Type B pancreatic cell (in vitro differentiated cells): ENCODE data around the gene SOX18. TPM values are rescaled to one million over a fixed set of nuclear protein-coding genes. Genes with fewer than 3 reads are reported as not detected.

Experiments used
- DNase-seq: peaks from one replicate; pipeline ENCODE4 v3.0.0; 2021; ENCODE audit warnings: mixed read lengths; ENCODE audit not compliant: unreplicated experiment; ENCODE audit errors: extremely low spot score
- H3K27ac Mint-ChIP-seq: 2 replicates; pipeline ENCODE4 v1.8.0; 2021; ENCODE audit warnings: mild to moderate bottlenecking, mixed read lengths
- H3K27me3 Mint-ChIP-seq: 2 replicates; pipeline ENCODE4 v1.8.0; 2021; ENCODE audit warnings: mixed read lengths
- H3K36me3 Mint-ChIP-seq: 2 replicates; pipeline ENCODE4 v1.8.0; 2021; ENCODE audit warnings: mixed read lengths
- H3K4me1 Mint-ChIP-seq: one replicate; pipeline ENCODE4 v1.8.0; 2021; ENCODE audit warnings: mixed read lengths; ENCODE audit not compliant: unreplicated experiment
- H3K4me3 Mint-ChIP-seq: 2 replicates; pipeline ENCODE4 v1.8.0; 2021; ENCODE audit warnings: mild to moderate bottlenecking, mixed read lengths
- H3K9me3 Mint-ChIP-seq: 2 replicates; pipeline ENCODE4 v1.8.0; 2021; ENCODE audit warnings: mixed read lengths
- total RNA-seq: library from RNA; stranded (reverse); gene quantifications from 2 replicates; pipeline ENCODE4 v1.2.1, GENCODE V29; 2021; ENCODE audit warnings: low replicate concordance
- TF ChIP-seq, protein P1 (sequence below): fragments of 200-600 bp; sonication (generic); conservative IDR thresholded peaks from 2 replicates; pipeline ENCODE4 v1.5.0; 2021; ENCODE audit warnings: antibody characterized with exemption, mild to moderate bottlenecking

SOX18 gene
- total RNA-seq, 1 donor from 2014 or later: 0.72 TPM

GRCh38 chr20:64067733-64068307, 18.4 kb upstream of the SOX18 start:
- DNase-seq: no peak
- TF ChIP-seq, protein P1, sequence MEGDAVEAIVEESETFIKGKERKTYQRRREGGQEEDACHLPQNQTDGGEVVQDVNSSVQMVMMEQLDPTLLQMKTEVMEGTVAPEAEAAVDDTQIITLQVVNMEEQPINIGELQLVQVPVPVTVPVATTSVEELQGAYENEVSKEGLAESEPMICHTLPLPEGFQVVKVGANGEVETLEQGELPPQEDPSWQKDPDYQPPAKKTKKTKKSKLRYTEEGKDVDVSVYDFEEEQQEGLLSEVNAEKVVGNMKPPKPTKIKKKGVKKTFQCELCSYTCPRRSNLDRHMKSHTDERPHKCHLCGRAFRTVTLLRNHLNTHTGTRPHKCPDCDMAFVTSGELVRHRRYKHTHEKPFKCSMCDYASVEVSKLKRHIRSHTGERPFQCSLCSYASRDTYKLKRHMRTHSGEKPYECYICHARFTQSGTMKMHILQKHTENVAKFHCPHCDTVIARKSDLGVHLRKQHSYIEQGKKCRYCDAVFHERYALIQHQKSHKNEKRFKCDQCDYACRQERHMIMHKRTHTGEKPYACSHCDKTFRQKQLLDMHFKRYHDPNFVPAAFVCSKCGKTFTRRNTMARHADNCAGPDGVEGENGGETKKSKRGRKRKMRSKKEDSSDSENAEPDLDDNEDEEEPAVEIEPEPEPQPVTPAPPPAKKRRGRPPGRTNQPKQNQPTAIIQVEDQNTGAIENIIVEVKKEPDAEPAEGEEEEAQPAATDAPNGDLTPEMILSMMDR: no peak
- Mint-ChIP-seq H3K27ac (no peak overlapping the region), H3K27me3 (no peaks in the 10 kb centered on the region), H3K4me3 (no peak overlapping the region), H3K9me3 (no peaks in the 10 kb centered on the region), H3K36me3 (no peaks in the 10 kb centered on the region), H3K4me1 (peaks cover 10% of the 10 kb centered on the region)

DNA sequence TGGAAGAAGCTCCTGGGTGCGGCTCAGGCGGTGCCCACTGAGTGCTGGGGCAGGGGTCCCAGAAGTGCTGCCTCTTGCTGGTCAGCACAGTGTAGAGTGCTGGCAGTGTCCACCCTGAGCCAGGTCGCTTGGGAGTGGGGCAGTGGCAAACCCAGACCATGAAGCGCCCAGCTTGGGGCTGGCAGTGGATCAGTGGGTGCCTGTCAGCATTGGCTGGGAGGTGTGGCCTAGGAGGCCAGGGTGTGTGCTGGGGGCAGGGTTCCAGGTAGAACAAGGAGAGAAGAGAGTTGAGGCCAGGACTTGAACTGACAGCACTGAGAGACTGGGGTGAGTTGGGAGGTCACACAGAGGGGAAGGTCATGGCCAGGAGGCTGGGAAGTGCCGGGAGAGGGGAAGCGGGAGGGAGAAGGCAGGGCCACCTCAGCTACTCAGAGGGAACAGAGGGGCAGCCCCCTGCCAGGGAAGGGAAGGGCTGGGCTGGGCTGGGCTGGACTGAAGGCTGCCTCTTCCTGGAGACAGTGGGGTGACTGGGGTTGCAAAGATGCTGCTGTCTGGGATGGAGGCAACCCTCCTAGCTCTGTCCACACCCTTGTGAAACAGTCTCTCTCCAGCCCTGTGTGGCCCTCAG, 17.7 kb upstream of the SOX18 start:
- H3K27ac Mint-ChIP-seq: no peak overlapping the region

GRCh38 chr20:64065974-64066343, 16.5 kb upstream of the SOX18 start:
- Mint-ChIP-seq H3K27ac (no peak overlapping the region), H3K4me3 (peak overlapping the region; percentile 36), H3K36me3 (no peaks in the 10 kb centered on the region), H3K27me3 (no peaks in the 10 kb centered on the region), H3K9me3 (no peaks in the 10 kb centered on the region), H3K4me1 (peaks cover 16% of the 10 kb centered on the region)
- no peak for DNase-seq
- TF ChIP-seq, protein P1: no peak

More for the DNA sequence above, 17.7 kb upstream of the SOX18 start:
- no peak for DNase-seq
- no peak overlapping the region for H3K4me3 Mint-ChIP-seq
- TF ChIP-seq, protein P1: no peak
- no peaks in the 10 kb centered on the region for H3K27me3 Mint-ChIP-seq
- peaks cover 14% of the 10 kb centered on the region for H3K4me1 Mint-ChIP-seq
- no peaks in the 10 kb centered on the region for H3K36me3 Mint-ChIP-seq
- H3K9me3 Mint-ChIP-seq: no peaks in the 10 kb centered on the region

- Mint-ChIP-seq H3K27ac (no peak overlapping the region), H3K4me1 (peaks cover 16% of the 10 kb centered on the region)
Observed at GRCh38 chr20:64065062-64065973, 15.9 kb upstream of the SOX18 start.

DNA sequence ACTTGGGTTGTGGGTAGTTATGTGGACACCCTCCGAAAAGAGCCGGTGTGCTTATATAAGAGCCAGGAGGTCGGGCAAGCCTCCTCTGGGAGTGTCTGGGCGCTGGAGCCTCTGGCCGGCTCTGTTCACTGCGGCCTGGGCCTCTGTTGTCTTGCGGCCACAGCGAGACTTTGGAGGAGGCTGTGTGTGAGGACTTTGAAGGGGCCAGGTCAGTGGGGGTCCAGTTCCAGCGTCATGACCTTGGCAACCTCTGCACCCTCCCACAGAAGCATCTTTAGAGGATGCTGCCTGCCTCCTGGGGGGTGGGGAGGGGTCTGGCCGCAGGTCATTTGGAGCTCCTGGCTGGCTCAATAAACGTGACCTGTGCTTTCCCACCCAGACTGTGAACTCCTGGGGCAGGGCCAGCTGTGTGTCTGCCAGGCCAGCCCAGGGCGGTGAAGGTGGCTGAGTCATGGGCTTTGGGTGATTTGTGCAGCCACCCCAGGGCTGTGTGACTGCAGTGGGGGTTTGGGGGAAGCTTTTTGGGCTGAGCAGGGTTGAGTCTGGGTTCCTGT, 14.8 kb upstream of the SOX18 start:
- Mint-ChIP-seq H3K27me3 (peaks cover 3% of the 10 kb centered on the region), H3K9me3 (no peaks in the 10 kb centered on the region), H3K27ac (peak overlapping the region; percentile 75), H3K4me3 (peak overlapping the region; percentile 95), H3K36me3 (no peaks in the 10 kb centered on the region), H3K4me1 (peaks cover 19% of the 10 kb centered on the region)
- TF ChIP-seq, protein P1: no peak
- DNase-seq: no peak

More at GRCh38 chr20:64065062-64065973, 15.9 kb upstream of the SOX18 start:
- peak overlapping the region; percentile 36 for H3K4me3 Mint-ChIP-seq
- DNase-seq: no peak
- H3K27me3 Mint-ChIP-seq: no peaks in the 10 kb centered on the region
- H3K36me3 Mint-ChIP-seq: no peaks in the 10 kb centered on the region
- TF ChIP-seq, protein P1: no peak
- no peaks in the 10 kb centered on the region for H3K9me3 Mint-ChIP-seq
